Bronchial epithelial cell (primary cell): ENCODE data around the gene INPP5B. TPM values are rescaled to one million over a fixed set of nuclear protein-coding genes. Genes with fewer than 3 reads are reported as not detected.

Experiments
- DNase-seq: peaks from one replicate; pipeline ENCODE4 v3.0.0-alpha.2; 2010; ENCODE audit warnings: low read depth
- FAIRE-seq: peaks from 2 replicates; lab custom pipeline; 2011; peaks lifted over from hg19 to GRCh38; lab: Jason Lieb, UNC
- H3K27me3 ChIP-seq: 2 replicates; pipeline ENCODE4 v1.5.1; 2011; ENCODE audit warnings: low read length; ENCODE audit not compliant: control insufficient read depth, insufficient read depth
- H3K36me3 ChIP-seq: 2 replicates; pipeline ENCODE4 v1.5.1; 2011; ENCODE audit warnings: low read length; ENCODE audit not compliant: control insufficient read depth, insufficient read depth
- H3K4me3 ChIP-seq: 2 replicates; pipeline ENCODE4 v1.5.1; 2011; ENCODE audit warnings: mild to moderate bottlenecking, low read depth, low read length, control low read depth
- CTCF ChIP-seq: IDR thresholded peaks from 2 replicates; pipeline ENCODE4 v1.5.1; 2011; ENCODE audit warnings: mild to moderate bottlenecking, moderate library complexity, low read length, control low read depth, inconsistent platforms; ENCODE audit not compliant: insufficient read depth, severe bottlenecking
- total RNA-seq: library from RNA; depleted of rRNA; stranded (reverse); fragments of >200 nt; gene quantifications from 2 replicates; pipeline ENCODE4 v1.2.1, GENCODE V29; 2014

INPP5B gene
- total RNA-seq, 1 donor from 2014 or later, result 8.4 TPM

GRCh38 chr1:37890378-37891014, 56.4 kb downstream of the INPP5B start:
- DNase-seq, result peak; percentile 58
- Histone ChIP-seq H3K4me3 (no peak overlapping the region), H3K27me3 (no peaks in the 10 kb centered on the region), H3K36me3 (peaks cover 3% of the 10 kb centered on the region)
- FAIRE-seq, result no peak
- peak; percentile 30 for TF ChIP-seq CTCF

GRCh38 chr1:37888022-37888700, 58.7 kb downstream of the INPP5B start:
- H3K27me3 ChIP-seq, result no peaks in the 10 kb centered on the region
- no peak overlapping the region for H3K4me3 ChIP-seq
- no peak for TF ChIP-seq CTCF
- peaks cover 5% of the 10 kb centered on the region for H3K36me3 ChIP-seq
- no peak for DNase-seq
- FAIRE-seq, result no peak

- no peaks in the 10 kb centered on the region for H3K27me3 ChIP-seq
- TF ChIP-seq CTCF, result no peak
- FAIRE-seq (no peak), DNase-seq (no peak)
- peaks cover 5% of the 10 kb centered on the region for H3K36me3 ChIP-seq
- no peak overlapping the region for H3K4me3 ChIP-seq
Observed at GRCh38 chr1:37884145-37884544, 62.7 kb downstream of the INPP5B start.

- no peak for DNase-seq
- no peak overlapping the region for H3K4me3 ChIP-seq
- H3K27me3 ChIP-seq, result no peaks in the 10 kb centered on the region
- no peak for TF ChIP-seq CTCF
- peaks cover 5% of the 10 kb centered on the region for H3K36me3 ChIP-seq
- FAIRE-seq, result no peak
Observed at GRCh38 chr1:37883671-37884070, 63.2 kb downstream of the INPP5B start.

- no peak overlapping the region for H3K4me3 ChIP-seq
- DNase-seq (no peak), FAIRE-seq (no peak)
- TF ChIP-seq CTCF, result no peak
- H3K36me3 ChIP-seq, result peaks cover 3% of the 10 kb centered on the region
- no peaks in the 10 kb centered on the region for H3K27me3 ChIP-seq
Observed at GRCh38 chr1:37879865-37880264, 67.0 kb downstream of the INPP5B start.

GRCh38 chr1:37878071-37878470, 68.8 kb downstream of the INPP5B start:
- Histone ChIP-seq H3K27me3 (no peaks in the 10 kb centered on the region), H3K36me3 (peaks cover 3% of the 10 kb centered on the region), H3K4me3 (no peak overlapping the region)
- DNase-seq, result no peak
- no peak for TF ChIP-seq CTCF
- no peak for FAIRE-seq
